KG1 (cell line): ENCODE results near the gene FAM120C.

Experiments used
- DNase-seq: peaks from one replicate; lab custom pipeline; 2025; lab: John Stamatoyannopoulos, UW

The FAM120C gene

GRCh38 chrX:54029529-54030143 is 153.4 kb downstream of the FAM120C start:
- DNase-seq = no peak

- DNase-seq = no peak
These were observed 158.7 kb downstream of the FAM120C start for GRCh38 chrX:54024350-54024749.
